SU-DHL-6 (cell line): ENCODE measurements around the gene NCOA6.

ENCODE experiments used
- EZH2phosphoT487 ChIP-seq: fragments of 200-600 bp; sonication (generic), shearing (Covaris generic); conservative IDR thresholded peaks from 2 replicates; pipeline ENCODE4 v1.6.1; 2018; ENCODE audit warnings: mild to moderate bottlenecking, antibody characterized with exemption, low read length, moderate library complexity, mixed read lengths
- TF ChIP-seq, protein P1 (sequence below): fragments of 200-600 bp; sonication (generic); IDR thresholded peaks from one replicate; pipeline ENCODE4 v1.5.1; 2017; ENCODE audit warnings: antibody characterized with exemption, mild to moderate bottlenecking, low read length, moderate library complexity; ENCODE audit not compliant: insufficient read depth, poor library complexity, severe bottlenecking

DNA sequence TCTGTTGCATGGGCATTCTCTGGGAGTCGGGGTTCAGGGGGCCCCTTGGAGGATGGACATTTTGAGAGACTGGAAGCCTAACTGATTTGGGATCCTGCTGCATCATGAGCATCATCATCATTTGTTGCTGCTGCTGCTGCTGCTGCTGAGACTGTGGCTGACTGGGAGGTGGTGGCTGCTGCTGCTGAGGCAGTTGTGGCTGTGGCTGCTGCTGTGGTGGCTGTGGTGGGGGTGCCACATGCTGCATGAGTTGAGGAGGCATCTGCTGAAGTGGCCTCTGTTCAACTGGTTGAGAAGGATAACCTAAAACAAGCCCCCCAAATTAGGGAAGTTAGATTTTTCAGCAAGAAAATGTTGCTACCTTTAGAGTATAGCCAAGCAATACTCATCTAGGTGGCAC, 82.4 kb downstream of the NCOA6 start:
- TF ChIP-seq EZH2phosphoT487, result no peak
- TF ChIP-seq, protein P1, sequence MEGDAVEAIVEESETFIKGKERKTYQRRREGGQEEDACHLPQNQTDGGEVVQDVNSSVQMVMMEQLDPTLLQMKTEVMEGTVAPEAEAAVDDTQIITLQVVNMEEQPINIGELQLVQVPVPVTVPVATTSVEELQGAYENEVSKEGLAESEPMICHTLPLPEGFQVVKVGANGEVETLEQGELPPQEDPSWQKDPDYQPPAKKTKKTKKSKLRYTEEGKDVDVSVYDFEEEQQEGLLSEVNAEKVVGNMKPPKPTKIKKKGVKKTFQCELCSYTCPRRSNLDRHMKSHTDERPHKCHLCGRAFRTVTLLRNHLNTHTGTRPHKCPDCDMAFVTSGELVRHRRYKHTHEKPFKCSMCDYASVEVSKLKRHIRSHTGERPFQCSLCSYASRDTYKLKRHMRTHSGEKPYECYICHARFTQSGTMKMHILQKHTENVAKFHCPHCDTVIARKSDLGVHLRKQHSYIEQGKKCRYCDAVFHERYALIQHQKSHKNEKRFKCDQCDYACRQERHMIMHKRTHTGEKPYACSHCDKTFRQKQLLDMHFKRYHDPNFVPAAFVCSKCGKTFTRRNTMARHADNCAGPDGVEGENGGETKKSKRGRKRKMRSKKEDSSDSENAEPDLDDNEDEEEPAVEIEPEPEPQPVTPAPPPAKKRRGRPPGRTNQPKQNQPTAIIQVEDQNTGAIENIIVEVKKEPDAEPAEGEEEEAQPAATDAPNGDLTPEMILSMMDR, result no peak
